HL-60 (cell line): ENCODE data around the gene KRTAP10-8.
"Not testable (repeated sequence)": the region's sequence is repeated elsewhere in the genome, so short reads cannot be mapped to it uniquely, and the experiment has no call there.

ENCODE experiments used
- DNase-seq, 2 experiments: peaks; one replicate each; pipeline ENCODE4 v3.0.0-alpha.2; 2010 to 2020; ENCODE audit warnings: low read depth in 1 of 2, low spot score in 1 of 2
- H3K27ac ChIP-seq: fragments of 250-450 bp; sonication (Bioruptor Pico); replicated peaks from 2 replicates; pipeline ENCODE4 v1.5.1; 2020; ENCODE audit warnings: mild to moderate bottlenecking, moderate library complexity
- H3K27me3 ChIP-seq: fragments of 250-450 bp; sonication (Bioruptor Pico); 2 replicates; pipeline ENCODE4 v1.5.1; 2021; ENCODE audit warnings: mild to moderate bottlenecking, moderate library complexity; ENCODE audit not compliant: insufficient read depth, poor library complexity, severe bottlenecking
- H3K4me3 ChIP-seq: replicated peaks from 2 replicates; pipeline ENCODE4 v1.5.1; 2011; ENCODE audit warnings: mild to moderate bottlenecking, control low read depth, low read length; ENCODE audit not compliant: insufficient read depth
- GABPA ChIP-seq: IDR thresholded peaks from 2 replicates; pipeline ENCODE4 v1.6.1; 2012; ENCODE audit warnings: low read depth
- POLR2AphosphoS5 ChIP-seq: IDR thresholded peaks from 2 replicates; pipeline ENCODE4 v1.6.1; 2012; ENCODE audit warnings: low read depth
- SPI1 ChIP-seq: IDR thresholded peaks from 2 replicates; pipeline ENCODE4 v1.6.1; 2012; ENCODE audit warnings: low read depth, mild to moderate bottlenecking, borderline replicate concordance
- TF ChIP-seq, protein P1 (sequence below): IDR thresholded peaks from one replicate; pipeline ENCODE4 v1.5.1; 2011; ENCODE audit warnings: low read length, control low read depth, inconsistent platforms; ENCODE audit not compliant: insufficient read depth
- TF ChIP-seq, protein P2 (sequence below): IDR thresholded peaks from 2 replicates; pipeline ENCODE4 v1.6.1; 2012; ENCODE audit warnings: low read depth; ENCODE audit not compliant: insufficient replicate concordance

The KRTAP10-8 gene

DNA sequence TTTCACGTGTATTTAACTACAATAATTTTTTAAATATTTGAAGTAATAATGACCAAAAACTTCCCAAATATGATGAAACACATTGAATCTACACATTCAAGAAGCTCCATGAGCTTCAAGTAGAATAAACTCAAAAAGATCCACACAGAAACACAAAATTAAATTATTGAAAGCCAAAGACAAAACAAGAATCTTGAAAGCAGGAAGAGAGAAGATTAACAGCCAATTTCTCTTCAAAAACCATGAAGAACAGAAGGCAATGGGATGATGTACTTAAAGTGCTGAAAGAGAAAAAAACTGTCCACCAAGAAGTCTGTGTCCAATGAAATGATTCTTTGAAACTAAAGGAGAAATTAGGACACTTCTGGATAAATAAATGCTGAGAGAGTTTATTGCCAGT is 20.2 kb downstream of the KRTAP10-8 start:
- TF ChIP-seq, protein P1, sequence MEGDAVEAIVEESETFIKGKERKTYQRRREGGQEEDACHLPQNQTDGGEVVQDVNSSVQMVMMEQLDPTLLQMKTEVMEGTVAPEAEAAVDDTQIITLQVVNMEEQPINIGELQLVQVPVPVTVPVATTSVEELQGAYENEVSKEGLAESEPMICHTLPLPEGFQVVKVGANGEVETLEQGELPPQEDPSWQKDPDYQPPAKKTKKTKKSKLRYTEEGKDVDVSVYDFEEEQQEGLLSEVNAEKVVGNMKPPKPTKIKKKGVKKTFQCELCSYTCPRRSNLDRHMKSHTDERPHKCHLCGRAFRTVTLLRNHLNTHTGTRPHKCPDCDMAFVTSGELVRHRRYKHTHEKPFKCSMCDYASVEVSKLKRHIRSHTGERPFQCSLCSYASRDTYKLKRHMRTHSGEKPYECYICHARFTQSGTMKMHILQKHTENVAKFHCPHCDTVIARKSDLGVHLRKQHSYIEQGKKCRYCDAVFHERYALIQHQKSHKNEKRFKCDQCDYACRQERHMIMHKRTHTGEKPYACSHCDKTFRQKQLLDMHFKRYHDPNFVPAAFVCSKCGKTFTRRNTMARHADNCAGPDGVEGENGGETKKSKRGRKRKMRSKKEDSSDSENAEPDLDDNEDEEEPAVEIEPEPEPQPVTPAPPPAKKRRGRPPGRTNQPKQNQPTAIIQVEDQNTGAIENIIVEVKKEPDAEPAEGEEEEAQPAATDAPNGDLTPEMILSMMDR = no peak
- TF ChIP-seq, protein P2, sequence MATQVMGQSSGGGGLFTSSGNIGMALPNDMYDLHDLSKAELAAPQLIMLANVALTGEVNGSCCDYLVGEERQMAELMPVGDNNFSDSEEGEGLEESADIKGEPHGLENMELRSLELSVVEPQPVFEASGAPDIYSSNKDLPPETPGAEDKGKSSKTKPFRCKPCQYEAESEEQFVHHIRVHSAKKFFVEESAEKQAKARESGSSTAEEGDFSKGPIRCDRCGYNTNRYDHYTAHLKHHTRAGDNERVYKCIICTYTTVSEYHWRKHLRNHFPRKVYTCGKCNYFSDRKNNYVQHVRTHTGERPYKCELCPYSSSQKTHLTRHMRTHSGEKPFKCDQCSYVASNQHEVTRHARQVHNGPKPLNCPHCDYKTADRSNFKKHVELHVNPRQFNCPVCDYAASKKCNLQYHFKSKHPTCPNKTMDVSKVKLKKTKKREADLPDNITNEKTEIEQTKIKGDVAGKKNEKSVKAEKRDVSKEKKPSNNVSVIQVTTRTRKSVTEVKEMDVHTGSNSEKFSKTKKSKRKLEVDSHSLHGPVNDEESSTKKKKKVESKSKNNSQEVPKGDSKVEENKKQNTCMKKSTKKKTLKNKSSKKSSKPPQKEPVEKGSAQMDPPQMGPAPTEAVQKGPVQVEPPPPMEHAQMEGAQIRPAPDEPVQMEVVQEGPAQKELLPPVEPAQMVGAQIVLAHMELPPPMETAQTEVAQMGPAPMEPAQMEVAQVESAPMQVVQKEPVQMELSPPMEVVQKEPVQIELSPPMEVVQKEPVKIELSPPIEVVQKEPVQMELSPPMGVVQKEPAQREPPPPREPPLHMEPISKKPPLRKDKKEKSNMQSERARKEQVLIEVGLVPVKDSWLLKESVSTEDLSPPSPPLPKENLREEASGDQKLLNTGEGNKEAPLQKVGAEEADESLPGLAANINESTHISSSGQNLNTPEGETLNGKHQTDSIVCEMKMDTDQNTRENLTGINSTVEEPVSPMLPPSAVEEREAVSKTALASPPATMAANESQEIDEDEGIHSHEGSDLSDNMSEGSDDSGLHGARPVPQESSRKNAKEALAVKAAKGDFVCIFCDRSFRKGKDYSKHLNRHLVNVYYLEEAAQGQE = no peak
- TF ChIP-seq POLR2AphosphoS5 (no peak), GABPA (no peak), SPI1 (no peak)

DNA sequence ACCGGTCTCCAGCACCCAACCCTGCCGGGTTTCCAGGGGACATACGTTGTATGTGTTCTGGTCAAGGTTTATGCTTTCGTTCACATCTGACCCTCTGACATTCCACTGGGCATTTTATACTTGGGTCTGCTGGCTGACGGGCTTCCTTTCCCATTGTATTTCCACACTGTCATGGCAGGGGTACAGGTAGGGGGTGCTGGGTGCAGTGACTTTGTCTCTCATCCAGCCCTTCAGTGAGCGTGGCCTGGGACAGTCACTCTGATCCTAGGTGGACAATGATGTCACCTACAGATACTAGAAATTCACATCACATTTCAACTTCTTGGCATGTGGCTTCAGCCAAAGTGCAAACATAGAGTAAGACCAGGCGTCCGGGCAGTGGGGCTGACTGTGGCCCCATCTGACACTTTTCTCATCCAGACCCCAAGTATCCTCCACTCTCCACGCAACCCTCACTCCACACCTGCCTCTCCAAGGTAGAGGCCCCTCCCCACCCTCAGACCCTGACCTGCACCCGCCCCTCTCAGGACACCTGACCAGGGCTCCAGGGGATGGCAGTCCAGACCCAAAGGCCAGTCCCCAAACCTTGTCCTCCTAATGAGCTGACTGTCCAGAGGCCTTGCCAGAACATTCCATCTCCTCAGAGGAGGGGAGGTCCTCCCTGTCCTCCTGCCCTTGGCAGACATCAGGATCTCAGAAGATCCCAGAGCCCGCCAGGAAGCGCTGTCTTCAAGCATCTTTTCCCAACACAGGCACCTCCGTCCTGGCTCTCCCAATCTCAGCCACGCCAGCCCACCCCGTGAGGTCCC is 24.5 kb downstream of the KRTAP10-8 start:
- DNase-seq = no peak
- no peak overlapping the region for H3K4me3 ChIP-seq
- H3K27me3 ChIP-seq = no peaks in the 10 kb centered on the region
- TF ChIP-seq POLR2AphosphoS5 = no peak
- TF ChIP-seq, protein P2 = no peak
- no peak overlapping the region for H3K27ac ChIP-seq

More for the DNA sequence above, 20.2 kb downstream of the KRTAP10-8 start:
- Histone ChIP-seq H3K4me3 (no peak overlapping the region), H3K27me3 (no peaks in the 10 kb centered on the region), H3K27ac (no peak overlapping the region)
- DNase-seq = no peak

DNA sequence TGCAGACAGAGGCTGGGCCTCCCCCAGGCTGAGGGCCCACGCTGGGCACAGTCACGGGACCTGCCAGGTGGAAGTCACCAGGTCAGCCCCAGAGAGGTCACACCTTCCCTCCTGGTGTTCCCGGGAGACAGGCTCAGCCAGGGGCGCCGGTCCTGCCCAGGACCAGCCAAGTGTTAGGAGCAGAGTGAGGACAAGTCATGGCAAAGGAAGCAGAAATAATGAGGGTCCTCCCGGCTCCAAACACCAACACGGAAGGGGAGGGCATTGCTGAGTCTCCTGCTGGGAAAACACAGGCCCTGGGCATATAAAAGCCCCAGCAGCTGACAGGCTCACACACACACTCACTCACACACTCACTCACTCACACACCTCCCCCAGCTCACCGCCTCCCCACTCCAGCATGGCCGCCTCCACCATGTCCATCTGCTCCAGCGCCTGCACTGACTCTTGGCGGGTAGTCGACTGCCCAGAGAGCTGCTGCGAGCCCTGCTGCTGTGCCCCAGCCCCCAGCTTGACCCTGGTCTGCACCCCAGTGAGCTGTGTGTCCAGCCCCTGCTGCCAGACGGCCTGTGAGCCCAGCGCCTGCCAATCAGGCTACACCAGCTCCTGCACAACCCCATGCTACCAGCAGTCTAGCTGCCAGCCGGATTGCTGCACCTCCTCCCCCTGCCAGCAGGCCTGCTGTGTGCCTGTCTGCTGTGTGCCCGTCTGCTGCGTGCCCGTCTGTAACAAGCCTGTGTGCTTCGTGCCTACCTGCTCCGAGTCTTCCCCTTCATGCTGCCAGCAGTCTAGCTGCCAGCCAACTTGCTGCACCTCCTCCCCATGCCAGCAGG is 25.4 kb downstream of the KRTAP10-8 start, which contains the start of gene KRTAP10-10:
TSS of gene KRTAP10-10 (plus strand) at position 339 of the 833 bp plus-strand sequence. CDS start at position 401, 62 bp downstream.
- no peak for DNase-seq
- Histone ChIP-seq H3K4me3 (no peak within 1 kb of the TSS), H3K27ac (no peak within 1 kb of the TSS), H3K27me3 (no peaks in the 10 kb centered on the region)
- TF ChIP-seq SPI1 (no peak), POLR2AphosphoS5 (no peak), GABPA (no peak)
- TF ChIP-seq, protein P2 = no peak
- TF ChIP-seq, protein P1 = no peak

DNA sequence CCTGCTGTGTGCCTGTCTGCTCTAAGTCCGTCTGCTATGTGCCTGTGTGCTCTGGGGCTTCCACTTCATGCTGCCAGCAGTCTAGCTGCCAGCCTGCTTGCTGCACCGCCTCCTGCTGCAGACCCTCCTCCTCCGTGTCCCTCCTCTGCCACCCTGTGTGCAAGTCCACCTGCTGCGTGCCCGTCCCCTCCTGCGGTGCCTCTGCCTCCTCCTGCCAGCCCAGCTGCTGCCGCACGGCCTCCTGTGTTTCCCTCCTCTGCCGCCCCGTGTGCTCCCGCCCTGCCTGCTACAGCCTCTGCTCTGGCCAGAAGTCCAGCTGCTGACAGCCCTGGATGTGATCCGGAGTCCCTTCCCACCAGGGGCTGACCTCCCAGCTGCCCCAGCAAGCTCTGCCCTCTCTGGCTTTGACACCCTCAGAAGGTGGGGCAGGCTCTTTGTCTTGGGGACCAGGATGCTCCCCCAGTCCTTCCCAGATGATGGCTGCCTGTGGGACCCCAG is 26.0 kb downstream of the KRTAP10-8 start:
- not testable (repeated sequence) for DNase-seq, H3K4me3 ChIP-seq, H3K27me3 ChIP-seq, H3K27ac ChIP-seq

DNA sequence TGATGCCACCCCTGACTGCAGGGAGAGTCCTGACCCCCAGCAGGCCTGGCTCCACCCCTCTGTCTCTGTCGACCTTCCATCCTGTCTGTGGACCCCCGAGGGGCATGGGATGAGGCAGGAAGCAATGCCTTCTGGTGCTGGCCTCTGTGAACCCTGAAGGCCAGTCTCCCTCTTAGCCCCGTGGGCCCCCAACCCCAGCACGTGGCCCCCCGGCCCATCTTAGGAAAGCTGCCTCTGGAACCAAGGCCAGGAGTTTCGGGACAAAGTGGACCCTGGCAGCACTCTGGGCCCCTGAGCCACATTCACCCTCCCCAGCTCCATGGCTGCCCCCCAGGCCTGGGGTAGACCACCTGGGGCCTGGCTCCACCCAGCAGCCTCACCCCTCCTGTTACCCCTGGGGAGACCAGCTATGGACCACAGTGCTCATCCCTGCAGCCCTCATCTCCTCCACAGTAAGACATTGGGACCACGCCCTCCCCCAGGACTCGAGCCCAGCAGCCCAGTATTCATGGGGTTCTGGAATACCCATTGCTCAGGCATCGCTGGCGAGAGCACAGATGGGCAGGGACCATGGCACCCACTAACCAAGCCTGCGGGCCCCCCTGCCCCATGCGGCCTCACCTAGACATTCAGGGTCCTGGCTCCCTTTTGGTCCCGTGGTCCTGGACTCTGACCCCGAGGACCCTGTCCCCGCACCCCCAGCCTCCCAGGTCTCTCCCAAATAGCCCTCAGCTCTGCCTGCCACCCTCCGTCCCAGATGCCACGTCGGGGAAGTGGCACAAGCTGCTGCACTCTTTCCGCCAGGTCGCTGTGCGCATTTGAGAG is 26.8 kb downstream of the KRTAP10-8 start:
- H3K4me3 ChIP-seq, H3K27ac ChIP-seq, H3K27me3 ChIP-seq, DNase-seq: not testable (repeated sequence)
